ENCODE measurements around the gene CEP192. TPM values are rescaled to one million over a fixed set of nuclear protein-coding genes. Genes with fewer than 3 reads are reported as not detected.

Gene CEP192
- total RNA-seq, 1 donor from 2014 or later, result 17.4 TPM

DNA sequence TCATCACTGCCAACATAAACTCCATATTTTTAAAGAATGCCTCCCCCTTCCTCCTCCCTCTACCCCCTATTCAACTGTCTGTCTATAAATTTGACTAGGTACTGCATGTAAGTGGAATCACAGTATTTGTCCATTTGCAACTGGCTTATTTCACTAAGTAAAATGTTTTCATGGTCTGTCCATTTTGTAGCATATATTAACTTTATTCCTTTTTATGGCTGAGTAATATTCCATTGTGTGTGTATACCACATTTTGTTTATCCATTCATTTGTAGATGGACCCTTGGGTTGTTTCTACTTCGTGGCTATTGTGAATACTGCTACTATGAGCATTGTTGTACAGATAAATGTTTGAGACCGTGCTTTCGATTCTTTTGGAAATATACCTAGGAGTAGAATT lies 32.7 kb upstream of the CEP192 start:
- DNase-seq (ENCODE audit: low read depth), result no peak
- TF ChIP-seq, protein P1, sequence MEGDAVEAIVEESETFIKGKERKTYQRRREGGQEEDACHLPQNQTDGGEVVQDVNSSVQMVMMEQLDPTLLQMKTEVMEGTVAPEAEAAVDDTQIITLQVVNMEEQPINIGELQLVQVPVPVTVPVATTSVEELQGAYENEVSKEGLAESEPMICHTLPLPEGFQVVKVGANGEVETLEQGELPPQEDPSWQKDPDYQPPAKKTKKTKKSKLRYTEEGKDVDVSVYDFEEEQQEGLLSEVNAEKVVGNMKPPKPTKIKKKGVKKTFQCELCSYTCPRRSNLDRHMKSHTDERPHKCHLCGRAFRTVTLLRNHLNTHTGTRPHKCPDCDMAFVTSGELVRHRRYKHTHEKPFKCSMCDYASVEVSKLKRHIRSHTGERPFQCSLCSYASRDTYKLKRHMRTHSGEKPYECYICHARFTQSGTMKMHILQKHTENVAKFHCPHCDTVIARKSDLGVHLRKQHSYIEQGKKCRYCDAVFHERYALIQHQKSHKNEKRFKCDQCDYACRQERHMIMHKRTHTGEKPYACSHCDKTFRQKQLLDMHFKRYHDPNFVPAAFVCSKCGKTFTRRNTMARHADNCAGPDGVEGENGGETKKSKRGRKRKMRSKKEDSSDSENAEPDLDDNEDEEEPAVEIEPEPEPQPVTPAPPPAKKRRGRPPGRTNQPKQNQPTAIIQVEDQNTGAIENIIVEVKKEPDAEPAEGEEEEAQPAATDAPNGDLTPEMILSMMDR (conservative IDR thresholded peaks at IDR 0.05; ENCODE audit: low read depth, low read length), result no peak
- no peak overlapping the region for H3K4me3 ChIP-seq (ENCODE audit: low read depth, low read length)

- TF ChIP-seq, protein P1 (conservative IDR thresholded peaks at IDR 0.05; ENCODE audit: low read depth, low read length), result no peak
- DNase-seq (ENCODE audit: low read depth), result no peak
- no peak overlapping the region for H3K4me3 ChIP-seq (ENCODE audit: low read depth, low read length)
These were observed 30.8 kb upstream of the CEP192 start for GRCh38 chr18:12960395-12960794.

GRCh38 chr18:12960853-12961397 lies 30.2 kb upstream of the CEP192 start:
- H3K4me3 ChIP-seq (ENCODE audit: low read depth, low read length), result no peak overlapping the region
- no peak for DNase-seq (ENCODE audit: low read depth)
- TF ChIP-seq, protein P1 (conservative IDR thresholded peaks at IDR 0.05; ENCODE audit: low read depth, low read length), result no peak

- no peak overlapping the region for H3K4me3 ChIP-seq (ENCODE audit: low read depth, low read length)
- DNase-seq (ENCODE audit: low read depth), result no peak
- TF ChIP-seq, protein P1 (conservative IDR thresholded peaks at IDR 0.05; ENCODE audit: low read depth, low read length), result no peak
These were observed 28.1 kb upstream of the CEP192 start for GRCh38 chr18:12963069-12963468.

- no peak for DNase-seq (ENCODE audit: low read depth)
- TF ChIP-seq, protein P1 (conservative IDR thresholded peaks at IDR 0.05; ENCODE audit: low read depth, low read length), result no peak
- H3K4me3 ChIP-seq (ENCODE audit: low read depth, low read length), result no peak overlapping the region
These were observed 23.0 kb upstream of the CEP192 start for GRCh38 chr18:12968115-12968514.

GRCh38 chr18:12968619-12969018 lies 22.5 kb upstream of the CEP192 start:
- no peak for DNase-seq (ENCODE audit: low read depth)
- TF ChIP-seq, protein P1 (conservative IDR thresholded peaks at IDR 0.05; ENCODE audit: low read depth, low read length), result no peak
- H3K4me3 ChIP-seq (ENCODE audit: low read depth, low read length), result no peak overlapping the region

- no peak for DNase-seq (ENCODE audit: low read depth)
- TF ChIP-seq, protein P1 (conservative IDR thresholded peaks at IDR 0.05; ENCODE audit: low read depth, low read length), result no peak
These were observed 17.5 kb upstream of the CEP192 start for GRCh38 chr18:12973562-12974213.

More at GRCh38 chr18:12973562-12974213, 17.5 kb upstream of the CEP192 start:
- no peak overlapping the region for H3K4me3 ChIP-seq (ENCODE audit: low read depth, low read length)
